A549 (cell line): ENCODE data around the gene CCDC9. TPM values are rescaled to one million over a fixed set of nuclear protein-coding genes. Genes with fewer than 3 reads are reported as not detected.
A peak's percentile ranks its signal among the peaks of the same experiment; 100 is the strongest.

Experiments
- ATAC-seq, 2 experiments: fragments of 200-7000 bp in 1 of 2; fragments of >200 bp in 1 of 2; cut with Nextera tagmentation in 1 of 2; cut with Tn5 transposase in 1 of 2; 3 replicates each; pipeline versions ENCODE4 v1.8.0 to v1.9.1; 2018 to 2020; ENCODE audit warnings: mild to moderate bottlenecking in 1 of 2, moderate library complexity in 1 of 2
- CTCF ChIA-PET: fragments of 300-600 bp; sonication (Branson Sonifier 250); formaldehyde crosslinking; extraction: SDS; loops from one replicate; lab custom pipeline; 2021; ENCODE audit warnings: antibody characterized with exemption, inconsistent platforms; lab: Yijun Ruan, JAX
- POLR2A ChIA-PET: fragments of 350-600 bp; formaldehyde crosslinking; extraction: SDS; loops from one replicate; lab custom pipeline; 2021; ENCODE audit warnings: antibody characterized with exemption, inconsistent platforms; lab: Yijun Ruan, JAX
- DNase-seq, 2 experiments: peaks; one replicate each; pipeline versions ENCODE4 v3.0.0 to v3.0.0-alpha.2; 2011 to 2016; ENCODE audit warnings: low read depth in 1 of 2, low spot score in 1 of 2
- FAIRE-seq: peaks from 2 replicates; lab custom pipeline; 2011; peaks lifted over from hg19 to GRCh38; lab: Jason Lieb, UNC
- H3K27ac ChIP-seq, 2 experiments: fragments of >200 bp; sonication (Bioruptor Twin); formaldehyde crosslinking; 3 replicates each; pipeline ENCODE4 v1.5.1; 2016 to 2017
- H3K4me1 ChIP-seq: fragments of >200 bp; sonication (Bioruptor Twin); formaldehyde crosslinking; 3 replicates; pipeline ENCODE4 v1.6.1; 2016
- H3K4me2 ChIP-seq: fragments of >200 bp; sonication (Bioruptor Twin); formaldehyde crosslinking; 3 replicates; pipeline ENCODE4 v1.6.1; 2016
- H3K4me3 ChIP-seq: fragments of >200 bp; sonication (Bioruptor Twin); formaldehyde crosslinking; 3 replicates; pipeline ENCODE4 v1.5.1; 2016
- H3K9me3 ChIP-seq: fragments of >200 bp; sonication (Bioruptor Twin); formaldehyde crosslinking; 3 replicates; pipeline ENCODE4 v1.6.1; 2016
- ATOH8 ChIP-seq: fragments of 250-450 bp; sonication (Bioruptor Pico); IDR thresholded peaks from 2 replicates; pipeline ENCODE4 v1.5.0; 2020; ENCODE audit warnings: low read depth, mild to moderate bottlenecking, moderate library complexity
- BCL3 ChIP-seq: fragments of >200 bp; sonication (Bioruptor Twin); formaldehyde crosslinking; IDR thresholded peaks from 3 replicates; pipeline ENCODE4 v1.6.1; 2016
- BHLHE40 ChIP-seq: IDR thresholded peaks from 2 replicates; pipeline ENCODE4 v1.6.1; 2012; ENCODE audit warnings: low read depth, low read length, inconsistent platforms
- CHD2 ChIP-seq: fragments of 150-350 bp; IDR thresholded peaks from 2 replicates; pipeline ENCODE4 v1.6.1; 2014; ENCODE audit warnings: low read length; ENCODE audit not compliant: partially characterized antibody
- CHD4 ChIP-seq: fragments of 200-600 bp; sonication (generic); IDR thresholded peaks from 2 replicates; pipeline ENCODE4 v1.6.1; 2016; ENCODE audit warnings: antibody characterized with exemption, mild to moderate bottlenecking, borderline replicate concordance
- EHF ChIP-seq: fragments of 250-450 bp; sonication (Bioruptor Pico); IDR thresholded peaks from 2 replicates; pipeline ENCODE4 v1.5.0; 2020; ENCODE audit warnings: mild to moderate bottlenecking
- EP300 ChIP-seq, 2 experiments: fragments of >200 bp; sonication (Bioruptor Twin); formaldehyde crosslinking; IDR thresholded peaks; 2 replicates in 1 of 2; 3 replicates in 1 of 2; pipeline ENCODE4 v1.6.1; 2016 to 2017
- FOSB ChIP-seq: fragments of 250-450 bp; sonication (Bioruptor Pico); IDR thresholded peaks from 2 replicates; pipeline ENCODE4 v1.5.0; 2020; ENCODE audit warnings: mild to moderate bottlenecking, moderate library complexity
- FOSL2 ChIP-seq, 2 experiments: fragments of 450-650 bp in 1 of 2; fragments of >200 bp in 1 of 2; sonication (Bioruptor Twin) in 1 of 2; formaldehyde crosslinking; IDR thresholded peaks; 2 replicates each; pipeline versions ENCODE4 v1.5.0 to v1.6.1; 2016 to 2020; ENCODE audit warnings: mild to moderate bottlenecking in 1 of 2, moderate library complexity in 1 of 2
- FOXS1 ChIP-seq: fragments of 250-450 bp; sonication (Bioruptor Pico); IDR thresholded peaks from 2 replicates; pipeline ENCODE4 v1.5.0; 2020; ENCODE audit warnings: mild to moderate bottlenecking, moderate library complexity
- HDAC2 ChIP-seq: fragments of 200-600 bp; sonication (generic); IDR thresholded peaks from 2 replicates; pipeline ENCODE4 v1.6.1; 2016
- HEYL ChIP-seq: fragments of 250-450 bp; sonication (Bioruptor Pico); IDR thresholded peaks from 2 replicates; pipeline ENCODE4 v1.8.0; 2021; ENCODE audit warnings: mild to moderate bottlenecking, moderate library complexity
- HOXA7 ChIP-seq: fragments of 250-450 bp; sonication (Bioruptor Pico); IDR thresholded peaks from 2 replicates; pipeline ENCODE4 v1.5.0; 2020; ENCODE audit warnings: mild to moderate bottlenecking, moderate library complexity
- HOXB13 ChIP-seq: fragments of 250-450 bp; sonication (Bioruptor Pico); IDR thresholded peaks from 2 replicates; pipeline ENCODE4 v1.5.0; 2020; ENCODE audit warnings: low read depth, mild to moderate bottlenecking, moderate library complexity
- KDM5A ChIP-seq: fragments of 200-600 bp; sonication (generic); IDR thresholded peaks from 2 replicates; pipeline ENCODE4 v1.6.1; 2016; ENCODE audit warnings: antibody characterized with exemption, mild to moderate bottlenecking
- PBX3 ChIP-seq: IDR thresholded peaks from 2 replicates; pipeline ENCODE4 v1.6.1; 2012
- RAD21 ChIP-seq, 2 experiments: fragments of >200 bp in 1 of 2; sonication (Bioruptor Twin) in 1 of 2; formaldehyde crosslinking in 1 of 2; IDR thresholded peaks in 1 of 2; conservative IDR thresholded peaks in 1 of 2; 2 replicates in 1 of 2; 3 replicates in 1 of 2; pipeline ENCODE4 v1.6.1; 2012 to 2018; ENCODE audit warnings: inconsistent platforms in 1 of 2
- REST ChIP-seq: fragments of 200-600 bp; sonication (generic); IDR thresholded peaks from 2 replicates; pipeline ENCODE4 v1.6.1; 2016; ENCODE audit warnings: antibody characterized with exemption, mild to moderate bottlenecking, moderate library complexity
- RNF2 ChIP-seq: fragments of 200-600 bp; sonication (generic); IDR thresholded peaks from 2 replicates; pipeline ENCODE4 v1.6.1; 2016; ENCODE audit warnings: low read depth, mild to moderate bottlenecking, antibody characterized with exemption, moderate library complexity, borderline replicate concordance
- ZSCAN20 ChIP-seq: fragments of 250-450 bp; sonication (Bioruptor Pico); IDR thresholded peaks from 2 replicates; pipeline ENCODE4 v1.8.0; 2022; ENCODE audit warnings: mild to moderate bottlenecking, moderate library complexity
- WGBS: methylation state at CpG from one replicate; pipeline ENCODE4 v1.1.6; 2017; ENCODE audit errors: missing lambda C conversion rate; 5-methylcytosine and 5-hydroxymethylcytosine counted together
- polyA plus RNA-seq, 4 experiments: library from polyadenylated mRNA; depleted of rRNA in 3 of 4; stranded (reverse); fragments of >200 nt; fragmentation: RNase III in 1 of 4; extraction: RNeasy Plus Mini Kit Qiagen cat#74134 plus additional on column Dnase treatment in 1 of 4; gene quantifications; 2 replicates in 3 of 4; 3 replicates in 1 of 4; pipeline ENCODE4 v1.2.3, GENCODE V29; 2011 to 2017

Gene CCDC9
- polyA plus RNA-seq, 2 of the 4 experiments (the other 2 are of a cell fraction), result 9.4 to 24.6 TPM

DNA sequence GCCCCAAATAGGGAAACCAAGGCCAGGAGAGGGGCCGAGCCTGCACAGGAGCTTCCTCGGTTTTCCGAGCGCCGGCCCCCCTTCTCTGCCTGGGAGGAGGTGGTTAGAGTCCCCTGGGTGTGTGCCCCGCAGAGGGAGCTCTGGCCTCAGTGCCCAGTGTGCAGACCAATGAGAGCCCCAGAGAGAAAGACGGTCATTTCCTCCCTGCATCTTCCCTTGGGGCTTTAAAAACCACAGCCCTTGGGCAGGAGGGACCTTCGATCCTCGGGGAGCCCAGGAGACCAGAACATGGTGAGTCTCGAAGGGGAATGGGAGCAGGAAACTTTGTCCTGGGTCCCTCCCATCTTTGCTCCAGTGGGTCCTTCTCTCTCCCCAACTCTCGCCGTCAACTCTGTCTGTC, 53.3 kb downstream of the CCDC9 start, which contains the start of gene C5AR1:
TSS of gene C5AR1 (plus strand) at position 254 of the 400 bp plus-strand sequence. CDS start at position 289, 35 bp downstream.
- Histone ChIP-seq H3K4me1 (peaks cover 51% of the 10 kb centered on the region), H3K9me3 (peaks cover 9% of the 10 kb centered on the region; the same call in 2 of the 3 replicates), H3K27ac (peak within 1 kb of the TSS; percentile 74 to 85), H3K4me3 (no peak within 1 kb of the TSS), H3K4me2 (peak within 1 kb of the TSS; percentile 43)
- ChIA-PET POLR2A (interaction anchor here (0.7 kb wide), 1 partner anchor 21 kb away, joined by 6 read pairs; no protein-coding TSS in a partner anchor), CTCF (interaction anchor here (0.7 to 7.9 kb wide), 11 partner anchors 9 to 397 kb away, joined by 3 to 128 read pairs (median 4); partner anchors contain the start of gene DHX34)
- no peak for DNase-seq
- FAIRE-seq, result no peak
- peak; percentile 35 to 55 for ATAC-seq
- TF ChIP-seq HOXA7 (CRISPR knock-in tag) (no peak), HOXB13 (CRISPR knock-in tag) (no peak), HEYL (CRISPR knock-in tag) (no peak), FOSB (CRISPR knock-in tag) (no peak), KDM5A (no peak), RAD21 (conservative IDR thresholded peaks at IDR 0.05 in 1 of 2, IDR thresholded peaks at IDR 0.05 in 1 of 2) (0 out of 5 replicates have a peak, but pooled peaks have one; percentile 9 to 12), EP300 (IDR thresholded peaks at IDR 0.05) (no peak)
- 54% methylated on average over 12 of the region's 12 CpGs for WGBS

GRCh38 chr19:47310323-47310722, 54.0 kb downstream of the CCDC9 start:
- WGBS, result 95% methylated on average over 2 of the region's 2 CpGs
- ATAC-seq, result no peak
- FAIRE-seq, result no peak
- TF ChIP-seq CHD2, result no peak
- TF ChIP-seq HDAC2, result no peak
- TF ChIP-seq HOXA7 (CRISPR knock-in tag), result no peak
- TF ChIP-seq FOSB (CRISPR knock-in tag), result no peak
- no peak for TF ChIP-seq FOSL2 (IDR thresholded peaks at IDR 0.05)
- no peak for TF ChIP-seq FOSL2 (CRISPR knock-in tag; IDR thresholded peaks at IDR 0.05)
- no peak for TF ChIP-seq PBX3
- TF ChIP-seq EHF (CRISPR knock-in tag), result no peak
- no peak for TF ChIP-seq REST
- no peak for TF ChIP-seq ZSCAN20 (CRISPR knock-in tag)
- no peak for TF ChIP-seq RNF2
- no peak for TF ChIP-seq BCL3
- TF ChIP-seq CHD4, result no peak
- no peak for TF ChIP-seq BHLHE40
- TF ChIP-seq ATOH8 (CRISPR knock-in tag), result no peak
- no peak for TF ChIP-seq FOXS1
- H3K4me2 ChIP-seq, result peak overlapping the region; percentile 43
- H3K9me3 ChIP-seq, result peaks cover 13% of the 10 kb centered on the region; the same call in 2 of the 3 replicates
- peak overlapping the region; percentile 74 to 85 for H3K27ac ChIP-seq
- ChIA-PET POLR2A (interaction anchor here (1.2 kb wide), 1 partner anchor 39 kb away, joined by 3 read pairs; the partner anchor contains the start of gene DHX34), CTCF (interaction anchor here (1.0 to 3.1 kb wide), 4 partner anchors 39 to 126 kb away, joined by 3 to 18 read pairs (median 5); partner anchors contain the start of gene DHX34)
- H3K4me3 ChIP-seq, result no peak overlapping the region
- no peak for DNase-seq
- peaks cover 51% of the 10 kb centered on the region for H3K4me1 ChIP-seq
